Ovary (tissue), 9 donors: ENCODE data around the gene ALPG. TPM values are rescaled to one million over a fixed set of nuclear protein-coding genes. Genes with fewer than 3 reads are reported as not detected.
"Not testable (repeated sequence)": the region's sequence is repeated elsewhere in the genome, so short reads cannot be mapped to it uniquely, and the experiment has no call there.

Experiments
- DNase-seq, 5 donors: peaks; one replicate each; pipeline ENCODE4 v3.0.0-alpha.2; 2019 to 2020
- H3K27ac ChIP-seq, 2 donors: fragments of 200-600 bp; one replicate each; pipeline versions ENCODE4 v1.5.1 to v1.8.0; 2019 to 2022
- H3K27me3 ChIP-seq: fragments of 200-600 bp; one replicate; pipeline ENCODE4 v1.8.0; 2022
- H3K36me3 ChIP-seq: fragments of 200-600 bp; sonication (generic); one replicate; pipeline ENCODE4 v1.5.1; 2019
- H3K4me1 ChIP-seq: one replicate; pipeline ENCODE4 v1.8.1; 2013; ENCODE audit warnings: mild to moderate bottlenecking, moderate library complexity; ENCODE audit not compliant: insufficient read depth
- H3K4me3 ChIP-seq: fragments of 200-600 bp; sonication (generic); one replicate; pipeline ENCODE4 v1.5.1; 2017
- H3K9me3 ChIP-seq, 2 donors: fragments of 200-600 bp in 1 of 2; sonication (generic) in 1 of 2; one replicate each; pipeline versions ENCODE4 v1.5.1 to v1.8.1; 2013 to 2019; ENCODE audit warnings: mild to moderate bottlenecking in 1 of 2, moderate library complexity in 1 of 2
- EP300 ChIP-seq: sonication (generic); formaldehyde crosslinking; IDR thresholded peaks from one replicate; pipeline ENCODE4 v1.6.1; 2017; ENCODE audit warnings: antibody characterized with exemption
- POLR2A ChIP-seq: fragments of 450-650 bp; IDR thresholded peaks from one replicate; pipeline ENCODE4 v1.6.1; 2017; ENCODE audit warnings: antibody characterized with exemption, mild to moderate bottlenecking, moderate library complexity
- WGBS, 3 donors: extraction: QIAGEN DNeasy Blood & Tissue Kit in 1 of 3; methylation state at CpG; one replicate each; pipeline versions ENCODE4 v1.1.5 to v1.1.7; 2013 to 2017; 5-methylcytosine and 5-hydroxymethylcytosine counted together
- intact Hi-C, 4 donors: fragments of 100-400 bp; cut with DNase I; formaldehyde crosslinking; loops; one replicate each; pipeline versions ENCODE4 v1.11.0 to v1.15.1; 2022 to 2023
- polyA plus RNA-seq, 2 donors: library from polyadenylated mRNA; stranded (reverse); fragments of 200-250 nt in 1 of 2; fragments of 350-450 nt in 1 of 2; fragmentation: Illumina TruSeq in 1 of 2; extraction: RNeasy Lipid Tissue Mini Kit (QIAGEN cat#74804) in 1 of 2; gene quantifications; one replicate each; pipeline ENCODE4 v1.2.3, GENCODE V29; 2013 to 2014
- total RNA-seq, 7 donors: library from RNA; depleted of rRNA in 2 of 7; stranded (reverse); fragments of >200 nt in 2 of 7; fragmentation: NEBNext Ultra II Directional in 3 of 7; extraction: Animal tissue kit (Norgen Biotek cat#: 25700) in 3 of 7; gene quantifications; one replicate each; pipeline versions ENCODE4 v1.1.0 to v1.2.4, GENCODE V29; 2016 to 2023
- TF ChIP-seq, protein P1 (sequence below), 3 donors: fragments of 450-650 bp in 2 of 3; fragments of 200-600 bp in 1 of 3; IDR thresholded peaks; one replicate each; pipeline versions ENCODE4 v1.5.1 to v1.8.0; 2016 to 2022; ENCODE audit warnings: antibody characterized with exemption in 3 of 3, mild to moderate bottlenecking in 1 of 3
- donor health status: DM: no; HTN: no; CAD: no; lungs with moderate emphysema.
- donor health status: DM: no; HTN: no; CAD: no.
- donor health status: Bipolar disorder and iron deficiency.
- donor health status: DM: yes; HTN: yes; CAD: no.
- donor health status: DM: no; HTN: no; CAD: no.
- donor health status: DM: yes; HTN: yes; CAD: no.

Gene ALPG
- total and polyA plus RNA-seq, 9 donors: 0.02 to 0.36 (median 0.11) TPM; not detected in 6

DNA sequence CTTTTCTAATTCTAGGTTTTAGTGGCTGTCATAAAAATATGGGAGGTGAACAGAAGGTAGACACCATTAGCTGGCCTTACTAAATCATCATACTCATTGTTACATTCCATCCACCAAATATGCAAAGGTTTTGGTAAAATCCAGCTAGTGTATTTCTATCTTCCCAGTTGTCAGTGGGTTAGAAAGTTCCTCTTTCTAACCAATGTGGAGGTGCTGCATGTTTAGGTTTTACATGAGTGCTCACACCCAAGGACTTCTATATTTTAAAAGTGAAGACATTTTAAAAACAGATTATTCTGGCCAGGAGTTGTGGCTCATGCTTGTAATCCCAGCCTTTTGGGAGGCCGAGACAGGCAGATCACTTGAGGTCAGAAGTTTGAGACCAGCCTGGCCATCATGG, 22.2 kb upstream of the ALPG start:
- no peaks in the 10 kb centered on the region for H3K36me3 ChIP-seq
- TF ChIP-seq, protein P1, sequence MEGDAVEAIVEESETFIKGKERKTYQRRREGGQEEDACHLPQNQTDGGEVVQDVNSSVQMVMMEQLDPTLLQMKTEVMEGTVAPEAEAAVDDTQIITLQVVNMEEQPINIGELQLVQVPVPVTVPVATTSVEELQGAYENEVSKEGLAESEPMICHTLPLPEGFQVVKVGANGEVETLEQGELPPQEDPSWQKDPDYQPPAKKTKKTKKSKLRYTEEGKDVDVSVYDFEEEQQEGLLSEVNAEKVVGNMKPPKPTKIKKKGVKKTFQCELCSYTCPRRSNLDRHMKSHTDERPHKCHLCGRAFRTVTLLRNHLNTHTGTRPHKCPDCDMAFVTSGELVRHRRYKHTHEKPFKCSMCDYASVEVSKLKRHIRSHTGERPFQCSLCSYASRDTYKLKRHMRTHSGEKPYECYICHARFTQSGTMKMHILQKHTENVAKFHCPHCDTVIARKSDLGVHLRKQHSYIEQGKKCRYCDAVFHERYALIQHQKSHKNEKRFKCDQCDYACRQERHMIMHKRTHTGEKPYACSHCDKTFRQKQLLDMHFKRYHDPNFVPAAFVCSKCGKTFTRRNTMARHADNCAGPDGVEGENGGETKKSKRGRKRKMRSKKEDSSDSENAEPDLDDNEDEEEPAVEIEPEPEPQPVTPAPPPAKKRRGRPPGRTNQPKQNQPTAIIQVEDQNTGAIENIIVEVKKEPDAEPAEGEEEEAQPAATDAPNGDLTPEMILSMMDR (IDR thresholded peaks at IDR 0.05): no peak
- TF ChIP-seq POLR2A (no peak), EP300 (no peak)
- H3K27me3 ChIP-seq: no peaks in the 10 kb centered on the region
- no peak overlapping the region for H3K4me3 ChIP-seq
- no peak for DNase-seq
- intact Hi-C loops: no loop called here
- no peak overlapping the region for H3K27ac ChIP-seq
- H3K4me1 ChIP-seq: peaks cover 11% of the 10 kb centered on the region
- H3K9me3 ChIP-seq: no peaks in the 10 kb centered on the region
- 86 to 100% (median 90%) methylated on average over 1 of the region's 1 CpG for WGBS, 3 donors

DNA sequence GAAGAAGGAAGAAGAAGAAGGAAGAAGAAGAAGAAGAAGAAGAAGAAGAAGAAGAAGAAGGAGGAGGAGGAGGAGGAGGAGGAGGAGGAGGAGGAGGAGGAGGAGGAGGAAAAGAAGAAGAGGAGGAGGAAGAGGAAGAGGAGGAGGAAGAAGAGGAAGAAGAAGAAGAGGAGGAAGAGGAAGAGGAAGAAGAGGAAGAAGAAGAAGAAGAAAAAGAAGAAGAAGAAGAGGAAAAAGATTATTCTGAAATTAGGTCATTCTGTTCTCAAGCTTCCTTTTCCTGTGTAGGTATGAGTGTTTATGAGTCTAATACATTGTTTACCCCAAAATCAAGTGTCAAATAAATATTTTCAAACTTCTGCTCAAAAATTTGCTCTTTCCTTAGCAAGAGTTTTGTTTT, 21.6 kb upstream of the ALPG start:
- H3K9me3 ChIP-seq, H3K27ac ChIP-seq, H3K27me3 ChIP-seq, H3K36me3 ChIP-seq, H3K4me3 ChIP-seq, DNase-seq, intact Hi-C loops: not testable (repeated sequence)
- peaks cover 11% of the 10 kb centered on the region for H3K4me1 ChIP-seq

DNA sequence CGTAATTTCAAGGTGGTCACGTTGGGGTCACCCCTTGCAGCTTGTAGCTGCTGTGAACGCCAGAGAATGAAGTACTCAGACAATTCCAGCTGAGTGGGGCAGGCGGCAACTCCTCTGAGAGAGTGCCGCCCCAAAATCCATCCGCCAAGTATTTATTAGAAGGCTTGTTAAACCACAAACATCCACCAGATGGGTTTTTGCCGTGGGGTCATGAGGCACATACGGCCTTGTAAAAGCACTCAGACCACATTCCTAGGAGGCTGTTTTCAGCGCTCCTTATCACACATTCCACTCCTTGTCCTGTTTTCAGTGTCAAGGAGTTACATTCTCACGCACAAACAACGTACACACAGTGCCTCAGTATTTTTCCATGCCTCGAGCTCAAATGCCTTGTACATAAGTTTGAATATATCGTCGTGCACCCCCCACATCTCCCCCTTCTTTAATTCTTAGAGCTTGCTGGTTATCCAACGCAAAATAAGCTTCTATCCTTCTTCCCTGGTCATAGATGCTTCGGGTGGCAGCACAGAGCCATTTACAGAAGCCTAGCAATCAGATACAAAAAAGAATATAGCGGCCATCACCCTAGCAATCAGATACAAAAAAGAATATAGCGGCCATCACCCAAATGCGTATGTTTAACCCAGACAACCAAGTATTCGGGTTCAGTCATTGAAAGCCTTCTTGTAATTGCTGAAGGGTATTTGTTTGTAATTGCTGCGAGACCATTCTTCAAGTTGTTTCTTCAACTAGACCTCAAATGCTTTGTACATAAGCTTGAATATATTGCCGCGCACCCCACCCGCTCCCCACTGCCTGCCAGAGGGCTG, 20.8 kb upstream of the ALPG start:
- Histone ChIP-seq H3K27ac (no peak overlapping the region), H3K27me3 (no peaks in the 10 kb centered on the region)
- 4 to 8% (median 6%) methylated on average over 24 of the region's 24 CpGs for WGBS, 3 donors

DNA sequence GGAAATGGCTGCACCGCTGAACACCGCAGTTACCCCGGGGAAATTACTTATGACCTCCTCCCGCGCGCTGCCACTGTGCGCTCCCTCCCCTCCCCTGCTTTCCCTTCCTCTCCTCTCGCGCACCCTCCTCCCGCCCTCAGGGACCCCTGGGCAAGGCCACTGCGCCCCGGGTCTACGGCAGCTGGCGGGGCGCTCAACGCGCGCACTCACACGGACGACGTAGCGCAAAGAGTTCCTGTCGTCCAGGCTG, 20.2 kb upstream of the ALPG start:
- Histone ChIP-seq H3K4me3 (no peak overlapping the region), H3K9me3 (no peaks in the 10 kb centered on the region), H3K27ac (no peak overlapping the region), H3K27me3 (no peaks in the 10 kb centered on the region), H3K36me3 (no peaks in the 10 kb centered on the region), H3K4me1 (peaks cover 11% of the 10 kb centered on the region)
- intact Hi-C loops: no loop called here
- 1 to 2% (median 1%) methylated on average over 23 of the region's 23 CpGs for WGBS, 3 donors
- TF ChIP-seq EP300 (no peak), POLR2A (no peak)
- TF ChIP-seq, protein P1 (IDR thresholded peaks at IDR 0.05): no peak
- DNase-seq: peak in 2 of 5 donors; percentile 31 to 34

More for the DNA sequence above, 20.8 kb upstream of the ALPG start:
- TF ChIP-seq POLR2A: no peak
- no peak for TF ChIP-seq EP300
- TF ChIP-seq, protein P1 (IDR thresholded peaks at IDR 0.05): no peak
- Histone ChIP-seq H3K4me3 (no peak overlapping the region), H3K9me3 (no peaks in the 10 kb centered on the region), H3K36me3 (no peaks in the 10 kb centered on the region), H3K4me1 (peaks cover 11% of the 10 kb centered on the region)
- DNase-seq: peak in 2 of 5 donors; percentile 40 to 61
- intact Hi-C loops: no loop called here

DNA sequence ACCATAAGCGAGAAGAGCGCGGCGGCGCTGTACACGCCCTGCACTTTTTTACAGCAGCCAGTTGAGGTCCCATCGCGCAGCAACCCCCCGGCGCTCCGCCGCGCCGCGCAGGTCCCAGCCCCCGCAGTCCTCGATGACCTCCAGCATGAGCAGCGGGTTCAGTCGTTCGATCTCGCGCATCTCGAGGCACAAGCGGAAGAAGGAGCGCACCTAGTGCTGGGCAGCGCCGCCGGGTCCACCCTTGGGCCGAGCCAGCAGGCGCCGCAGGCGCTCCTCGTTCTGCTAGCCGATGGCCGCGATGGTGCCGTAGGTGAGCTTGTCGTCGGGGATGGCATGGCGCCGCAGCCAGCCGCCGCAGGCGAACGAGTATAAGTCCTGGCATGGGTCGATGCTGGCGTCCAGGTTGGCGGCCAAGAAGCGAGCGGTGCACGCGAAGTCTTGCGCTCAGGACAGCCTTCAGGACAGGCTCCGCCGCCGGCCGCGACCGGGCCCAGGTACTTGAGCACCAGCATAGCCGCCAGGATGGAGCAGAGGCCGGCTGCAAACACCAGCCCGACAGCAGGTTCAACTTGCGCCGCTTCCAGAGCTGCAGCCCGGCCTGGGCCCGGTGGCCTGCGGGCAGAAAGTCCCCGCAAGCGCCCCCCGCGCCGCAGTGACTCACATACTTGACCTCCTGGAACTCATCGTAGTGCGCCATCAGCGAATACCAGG, 19.7 kb upstream of the ALPG start:
- H3K27ac ChIP-seq: no peak overlapping the region
- DNase-seq: peak in 1 of 5 donors; percentile 61
- no peaks in the 10 kb centered on the region for H3K27me3 ChIP-seq
- TF ChIP-seq, protein P1 (IDR thresholded peaks at IDR 0.05): no peak
- intact Hi-C loops: no loop called here
- no peak overlapping the region for H3K4me3 ChIP-seq
- peaks cover 11% of the 10 kb centered on the region for H3K4me1 ChIP-seq
- 9 to 14% (median 9%) methylated on average over 29 to 75 of the region's 75 CpGs for WGBS, 3 donors
- no peaks in the 10 kb centered on the region for H3K36me3 ChIP-seq
- no peaks in the 10 kb centered on the region for H3K9me3 ChIP-seq
